PC-3 (cell line): ENCODE results near the gene PRRT2. TPM values are rescaled to one million over a fixed set of nuclear protein-coding genes. Genes with fewer than 3 reads are reported as not detected.

ENCODE experiments used
- ATAC-seq: fragments of 200-7000 bp; cut with Tn5 transposase; 2 replicates; pipeline ENCODE4 v1.9.1; 2020; ENCODE audit warnings: mild to moderate bottlenecking, moderate library complexity
- BruUV-seq: library from RNA; stranded (reverse); fragments of 400-500 nt; replicated peaks from 2 replicates; lab custom pipeline; 2021; lab: Mats Ljungman, UMichigan
- CTCF ChIA-PET: fragments of 300-600 bp; sonication (Branson Sonifier 250); formaldehyde crosslinking; loops from one replicate; lab custom pipeline; 2022; ENCODE audit warnings: antibody characterized with exemption; lab: Charles Lee
- POLR2A ChIA-PET: fragments of 300-600 bp; sonication (Branson Sonifier 250); formaldehyde crosslinking; loops from one replicate; lab custom pipeline; 2022; ENCODE audit warnings: antibody characterized with exemption; ENCODE audit not compliant: unreplicated experiment; lab: Charles Lee
- DNase-seq: peaks from one replicate; pipeline ENCODE4 v3.0.0-alpha.2; 2015
- H2AFZ ChIP-seq: fragments of 300-600 bp; sonication (generic); 2 replicates; pipeline ENCODE4 v1.6.0; 2016; ENCODE audit warnings: antibody characterized with exemption, low read length
- H3F3A ChIP-seq: fragments of 300-600 bp; sonication (generic); one replicate; pipeline ENCODE4 v1.6.0; 2017; ENCODE audit warnings: antibody characterized with exemption, low read length, control low read depth, mild to moderate bottlenecking; ENCODE audit not compliant: unreplicated experiment
- H3K27ac ChIP-seq: fragments of 300-600 bp; sonication (generic); 2 replicates; pipeline ENCODE4 v1.5.1; 2016; ENCODE audit warnings: mild to moderate bottlenecking, low read length
- H3K27me3 ChIP-seq: fragments of 300-600 bp; sonication (generic); 2 replicates; pipeline ENCODE4 v1.6.1; 2016; ENCODE audit warnings: low read length, mixed read lengths
- H3K36me3 ChIP-seq: fragments of 300-600 bp; sonication (generic); 2 replicates; pipeline ENCODE4 v1.6.1; 2016; ENCODE audit warnings: low read depth, mixed run types, low read length, mixed read lengths
- H3K4me1 ChIP-seq: fragments of 300-600 bp; sonication (generic); 2 replicates; pipeline ENCODE4 v1.5.1; 2016; ENCODE audit warnings: low read length; ENCODE audit not compliant: insufficient read depth
- H3K4me2 ChIP-seq: fragments of 300-600 bp; sonication (generic); 2 replicates; pipeline ENCODE4 v1.6.0; 2016; ENCODE audit warnings: low read length
- H3K4me3 ChIP-seq: fragments of 300-600 bp; sonication (generic); 2 replicates; pipeline ENCODE4 v1.5.1; 2016; ENCODE audit warnings: mild to moderate bottlenecking, low read length, mixed read lengths
- H3K79me2 ChIP-seq: fragments of 300-600 bp; sonication (generic); 2 replicates; pipeline ENCODE4 v1.6.1; 2017; ENCODE audit warnings: low read length, mixed read lengths
- H3K9ac ChIP-seq: fragments of 300-600 bp; sonication (generic); 2 replicates; pipeline ENCODE4 v1.6.0; 2016; ENCODE audit warnings: mild to moderate bottlenecking, low read length
- H3K9me2 ChIP-seq: fragments of 300-600 bp; sonication (generic); replicated peaks from 2 replicates; pipeline ENCODE4 v1.6.1; 2016; ENCODE audit warnings: mixed run types, low read length, mixed read lengths
- H3K9me3 ChIP-seq: fragments of 300-600 bp; sonication (generic); 2 replicates; pipeline ENCODE4 v1.6.1; 2016; ENCODE audit warnings: low read length, mixed read lengths
- H4K20me1 ChIP-seq: fragments of 300-600 bp; sonication (generic); 2 replicates; pipeline ENCODE4 v1.6.1; 2016; ENCODE audit warnings: low read length, mixed read lengths
- EZH2 ChIP-seq: fragments of 300-600 bp; sonication (generic); IDR thresholded peaks from one replicate; pipeline ENCODE4 v1.6.1; 2017; ENCODE audit warnings: antibody characterized with exemption, mild to moderate bottlenecking, low read length; ENCODE audit not compliant: unreplicated experiment
- EZH2phosphoT487 ChIP-seq: fragments of 300-600 bp; sonication (generic); IDR thresholded peaks from 2 replicates; pipeline ENCODE4 v1.6.1; 2018; ENCODE audit warnings: mild to moderate bottlenecking, antibody characterized with exemption, low read length, borderline replicate concordance
- intact Hi-C: fragments of 100-400 bp; cut with micrococcal nuclease; formaldehyde crosslinking; loops from 2 replicates; pipeline ENCODE4 v1.9.0; 2023
- total RNA-seq: library from RNA; depleted of rRNA; stranded (reverse); fragments of >200 nt; gene quantifications from 2 replicates; pipeline ENCODE4 v1.2.3, GENCODE V29; 2014
- TF ChIP-seq, protein P1 (sequence below): fragments of 300-600 bp; sonication (generic); conservative IDR thresholded peaks from 2 replicates; pipeline ENCODE4 v1.5.1; 2017; ENCODE audit warnings: antibody characterized with exemption, low read depth, mild to moderate bottlenecking, low read length

The PRRT2 gene
- total RNA-seq, 1 experiment from 2014 or later, result 0.40 TPM

- no TSS peak for BruUV-seq
- Histone ChIP-seq H3K9me2 (no peaks in the 10 kb centered on the region), H4K20me1 (no peaks in the 10 kb centered on the region), H3K36me3 (no peaks in the 10 kb centered on the region), H3K4me2 (peak overlapping the region; percentile 92), H3K27ac (no peak overlapping the region), H3F3A (no peaks in the 10 kb centered on the region), H3K9ac (peak overlapping the region; percentile 77), H3K4me3 (peak overlapping the region; percentile 78), H3K9me3 (no peaks in the 10 kb centered on the region), H2AFZ (peak overlapping the region; percentile 78), H3K79me2 (peaks cover 17% of the 10 kb centered on the region), H3K4me1 (no peaks in the 10 kb centered on the region), H3K27me3 (no peaks in the 10 kb centered on the region)
- ChIA-PET CTCF (no interaction called here), POLR2A (no interaction called here)
- DNase-seq (peak; percentile 5), ATAC-seq (peak; percentile 30)
- TF ChIP-seq EZH2phosphoT487 (no peak), EZH2 (no peak)
- TF ChIP-seq, protein P1, sequence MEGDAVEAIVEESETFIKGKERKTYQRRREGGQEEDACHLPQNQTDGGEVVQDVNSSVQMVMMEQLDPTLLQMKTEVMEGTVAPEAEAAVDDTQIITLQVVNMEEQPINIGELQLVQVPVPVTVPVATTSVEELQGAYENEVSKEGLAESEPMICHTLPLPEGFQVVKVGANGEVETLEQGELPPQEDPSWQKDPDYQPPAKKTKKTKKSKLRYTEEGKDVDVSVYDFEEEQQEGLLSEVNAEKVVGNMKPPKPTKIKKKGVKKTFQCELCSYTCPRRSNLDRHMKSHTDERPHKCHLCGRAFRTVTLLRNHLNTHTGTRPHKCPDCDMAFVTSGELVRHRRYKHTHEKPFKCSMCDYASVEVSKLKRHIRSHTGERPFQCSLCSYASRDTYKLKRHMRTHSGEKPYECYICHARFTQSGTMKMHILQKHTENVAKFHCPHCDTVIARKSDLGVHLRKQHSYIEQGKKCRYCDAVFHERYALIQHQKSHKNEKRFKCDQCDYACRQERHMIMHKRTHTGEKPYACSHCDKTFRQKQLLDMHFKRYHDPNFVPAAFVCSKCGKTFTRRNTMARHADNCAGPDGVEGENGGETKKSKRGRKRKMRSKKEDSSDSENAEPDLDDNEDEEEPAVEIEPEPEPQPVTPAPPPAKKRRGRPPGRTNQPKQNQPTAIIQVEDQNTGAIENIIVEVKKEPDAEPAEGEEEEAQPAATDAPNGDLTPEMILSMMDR, result no peak
- intact Hi-C loops, result loop anchor here (2.0 to 5.0 kb wide), 3 partner anchors 45 to 160 kb away; partner anchors contain the start of genes C16orf92, INO80E and PAGR1
These were observed 50.4 kb downstream of the PRRT2 start for GRCh38 chr16:29862383-29862883.

DNA sequence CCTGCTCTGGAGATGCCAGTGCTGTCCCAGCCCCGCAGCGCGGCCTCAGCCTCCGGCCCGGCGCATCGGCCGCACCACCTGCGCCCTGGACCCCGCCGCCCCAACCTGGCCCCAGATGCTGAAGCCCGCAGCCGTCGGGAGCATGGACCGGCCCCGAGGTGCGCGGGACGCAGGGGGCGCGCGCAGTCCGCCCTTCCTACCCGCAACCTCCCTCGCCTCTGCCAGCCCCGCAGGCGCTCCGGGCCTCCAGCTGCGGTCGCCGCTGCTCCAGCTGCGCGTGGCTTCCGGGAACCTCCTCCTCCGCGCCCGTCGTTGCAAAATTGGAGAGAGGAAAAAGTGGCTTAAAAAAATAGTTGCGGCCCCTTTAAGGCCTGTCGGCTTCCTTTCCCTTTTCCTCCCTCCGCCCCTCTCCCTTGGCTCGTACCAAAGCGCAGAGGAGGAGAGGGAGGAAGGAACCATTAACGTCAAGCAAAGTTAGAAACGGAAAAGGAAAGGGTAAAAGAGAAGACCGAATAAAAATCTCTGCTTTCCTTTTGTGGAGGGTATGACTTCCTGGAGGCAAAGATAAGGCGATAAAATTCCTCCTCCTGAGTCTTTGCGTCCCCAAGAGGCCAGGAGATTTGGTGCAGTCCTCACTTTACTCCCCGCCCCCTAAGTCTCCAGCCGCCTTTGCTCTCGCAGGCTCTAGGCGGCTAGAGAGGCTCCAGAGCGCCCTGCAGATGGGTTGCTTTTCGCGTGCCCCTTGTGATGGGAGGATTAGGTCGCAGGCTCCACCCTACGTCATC is 51.1 kb downstream of the PRRT2 start, which contains the start of gene CDIPT:
CDIPT (minus strand) TSS at position 343 of the 785 bp plus-strand sequence. CDS start 369 bp downstream, outside the sequence.
- peak within 1 kb of the TSS; percentile 78 for H2AFZ ChIP-seq

More for the DNA sequence above, 51.1 kb downstream of the PRRT2 start, which contains the start of gene CDIPT:
- Histone ChIP-seq H3K4me3 (peak within 1 kb of the TSS; percentile 78), H3K9ac (peak within 1 kb of the TSS; percentile 77), H4K20me1 (no peaks in the 10 kb centered on the region), H3K27me3 (no peaks in the 10 kb centered on the region), H3K36me3 (no peaks in the 10 kb centered on the region), H3K9me3 (no peaks in the 10 kb centered on the region), H3K4me1 (no peaks in the 10 kb centered on the region), H3K79me2 (peaks cover 17% of the 10 kb centered on the region), H3K9me2 (no peaks in the 10 kb centered on the region), H3K4me2 (peak within 1 kb of the TSS; percentile 92), H3F3A (no peaks in the 10 kb centered on the region), H3K27ac (peak within 1 kb of the TSS; percentile 65)
- no peak for TF ChIP-seq EZH2phosphoT487
- TF ChIP-seq, protein P1, result peak; percentile 74
- TF ChIP-seq EZH2, result no peak
- no TSS peak for BruUV-seq
- ChIA-PET CTCF (interaction anchor here (1.0 kb wide), 1 partner anchor 37 kb away, joined by 3 read pairs; the partner anchor contains the start of genes ASPHD1 and SEZ6L2), POLR2A (no interaction called here)
- intact Hi-C loops, result loop anchor here (2.0 to 5.0 kb wide), 3 partner anchors 46 to 159 kb away; partner anchors contain the start of genes C16orf92, INO80E and PAGR1
- ATAC-seq, result peak; percentile 98
- DNase-seq, result peak; percentile 93
